HCT116 (cell line): ENCODE measurements around the gene AP1AR. TPM values are rescaled to one million over a fixed set of nuclear protein-coding genes. Genes with fewer than 3 reads are reported as not detected.

ENCODE experiments used
- ATAC-seq: fragments of 200-7000 bp; cut with Tn5 transposase; 2 replicates; pipeline ENCODE4 v1.9.1; 2020; ENCODE audit warnings: mild to moderate bottlenecking, moderate library complexity
- BruUV-seq: library from RNA; stranded (reverse); fragments of 400-500 nt; replicated peaks from 2 replicates; lab custom pipeline; 2021; lab: Mats Ljungman, UMichigan
- CTCF ChIA-PET: fragments of 300-600 bp; sonication (Branson Sonifier 250); formaldehyde crosslinking; loops from one replicate; lab custom pipeline; 2021; ENCODE audit warnings: antibody characterized with exemption; lab: Charles Lee
- POLR2A ChIA-PET: fragments of 300-600, 350-600 bp; sonication (Branson Sonifier 250); formaldehyde crosslinking; loops from one replicate; lab custom pipeline; 2021; ENCODE audit warnings: antibody characterized with exemption; lab: Charles Lee
- RAD21 ChIA-PET, 2 experiments: fragments of 300-600 bp; sonication (Branson Sonifier 250); formaldehyde crosslinking; loops; one replicate each; lab custom pipeline; 2023; ENCODE audit warnings: low total read pairs in 2 of 2; ENCODE audit not compliant: uncharacterized antibody in 2 of 2, unreplicated experiment in 2 of 2, low non-redundant PET in 1 of 2; lab: Charles Lee
- DNase-seq: peaks from one replicate; pipeline ENCODE4 v3.0.0-alpha.2; 2010; ENCODE audit warnings: low read depth, low spot score
- H2AFZ ChIP-seq: fragments of 200-600 bp; shearing (Covaris generic), sonication (generic); 2 replicates; pipeline ENCODE4 v1.6.1; 2017; ENCODE audit warnings: low read depth, mixed run types, mixed read lengths, antibody characterized with exemption, low read length; ENCODE audit not compliant: poor library complexity, severe bottlenecking
- H3K27ac ChIP-seq: 2 replicates; pipeline ENCODE4 v1.5.1; 2012; ENCODE audit warnings: low read depth, low read length
- H3K27me3 ChIP-seq: fragments of 200-600 bp; sonication (generic); 2 replicates; pipeline ENCODE4 v1.6.1; 2016; ENCODE audit warnings: mixed run types, low read length, mixed read lengths; ENCODE audit not compliant: insufficient read depth
- H3K36me3 ChIP-seq, 2 experiments: fragments of 200-500 bp in 1 of 2; fragments of 200-600 bp in 1 of 2; sonication (Bioruptor generic) in 1 of 2; sonication (generic) in 1 of 2; 2 replicates each; pipeline versions ENCODE4 v1.5.1 to v1.6.1; 2014 to 2016; ENCODE audit warnings: low read length in 2 of 2, inconsistent platforms in 1 of 2, mixed read lengths in 1 of 2, mixed run types in 1 of 2; ENCODE audit not compliant: insufficient read depth in 2 of 2, control insufficient read depth in 1 of 2
- H3K4me1 ChIP-seq, 2 experiments: fragments of 200-600 bp in 1 of 2; sonication (generic) in 1 of 2; 2 replicates each; pipeline versions ENCODE4 v1.5.1 to v1.6.1; 2012 to 2017; ENCODE audit warnings: low read length in 2 of 2, inconsistent platforms in 1 of 2, mild to moderate bottlenecking in 1 of 2, mixed read lengths in 1 of 2, mixed run types in 1 of 2, moderate library complexity in 1 of 2; ENCODE audit not compliant: insufficient read depth in 2 of 2, control insufficient read depth in 1 of 2
- H3K4me2 ChIP-seq: fragments of 200-600 bp; sonication (generic); 2 replicates; pipeline ENCODE4 v1.6.1; 2017; ENCODE audit warnings: mixed run types, low read length, mixed read lengths
- H3K4me3 ChIP-seq, 2 experiments: fragments of 200-600 bp in 1 of 2; sonication (generic) in 1 of 2; replicated peaks in 1 of 2; 2 replicates each; pipeline ENCODE4 v1.5.1; 2011 to 2016; ENCODE audit warnings: low read length in 2 of 2, control low read depth in 1 of 2, low read depth in 1 of 2, mild to moderate bottlenecking in 1 of 2, mixed read lengths in 1 of 2, mixed run types in 1 of 2
- H3K79me2 ChIP-seq: fragments of 200-600 bp; sonication (generic); 2 replicates; pipeline ENCODE4 v1.6.1; 2017; ENCODE audit warnings: mild to moderate bottlenecking, mixed run types, low read length, moderate library complexity, mixed read lengths; ENCODE audit not compliant: insufficient read depth
- H3K9ac ChIP-seq: fragments of 200-600 bp; sonication (generic); 2 replicates; pipeline ENCODE4 v1.6.1; 2016; ENCODE audit warnings: low read length, mixed read lengths
- H3K9me2 ChIP-seq: fragments of 200-600 bp; sonication (generic), shearing (Covaris generic); 2 replicates; pipeline ENCODE4 v1.6.1; 2017; ENCODE audit warnings: mixed run types, mild to moderate bottlenecking, moderate library complexity; ENCODE audit not compliant: insufficient read depth
- H3K9me3 ChIP-seq, 2 experiments: fragments of 200-500 bp in 1 of 2; fragments of 200-600 bp in 1 of 2; sonication (Bioruptor generic) in 1 of 2; sonication (generic) in 1 of 2; 2 replicates each; pipeline ENCODE4 v1.6.1; 2014 to 2017; ENCODE audit warnings: low read length in 2 of 2, mixed read lengths in 2 of 2, inconsistent platforms in 1 of 2, low read depth in 1 of 2, mild to moderate bottlenecking in 1 of 2, mixed run types in 1 of 2, moderate library complexity in 1 of 2; ENCODE audit not compliant: control insufficient read depth in 1 of 2, insufficient read depth in 1 of 2
- H4K20me1 ChIP-seq: fragments of 200-600 bp; sonication (generic), shearing (Covaris generic); 2 replicates; pipeline ENCODE4 v1.6.1; 2017; ENCODE audit warnings: mixed run types, mild to moderate bottlenecking, moderate library complexity; ENCODE audit not compliant: insufficient read depth
- CBX3 ChIP-seq: IDR thresholded peaks from 2 replicates; pipeline ENCODE4 v1.6.1; 2012; ENCODE audit warnings: low read depth
- CTCF ChIP-seq, 3 experiments: fragments of 200-600 bp in 1 of 3; sonication (generic) in 1 of 3; IDR thresholded peaks in 2 of 3; conservative IDR thresholded peaks in 1 of 3; 2 replicates each; pipeline ENCODE4 v1.5.1; 2012 to 2017; ENCODE audit warnings: low read depth in 2 of 3, low read length in 2 of 3, antibody characterized with exemption in 1 of 3, borderline replicate concordance in 1 of 3, control low read depth in 1 of 3, mild to moderate bottlenecking in 1 of 3, mixed read lengths in 1 of 3, mixed run types in 1 of 3, moderate library complexity in 1 of 3; ENCODE audit not compliant: insufficient read depth in 1 of 3
- EZH2 ChIP-seq: fragments of 200-600 bp; sonication (generic); IDR thresholded peaks from 2 replicates; pipeline ENCODE4 v1.6.1; 2017; ENCODE audit warnings: antibody characterized with exemption, mixed run types
- JUND ChIP-seq: IDR thresholded peaks from 2 replicates; pipeline ENCODE4 v1.6.1; 2012
- RAD21 ChIP-seq: IDR thresholded peaks from 2 replicates; pipeline ENCODE4 v1.6.1; 2012; ENCODE audit warnings: low read depth, mild to moderate bottlenecking
- TCF7L2 ChIP-seq: IDR thresholded peaks from 2 replicates; pipeline ENCODE4 v1.7.0; 2011; ENCODE audit warnings: borderline replicate concordance, inconsistent platforms; ENCODE audit not compliant: insufficient read depth, insufficient read length; ENCODE audit errors: extremely low read depth
- YY1 ChIP-seq: IDR thresholded peaks from 2 replicates; pipeline ENCODE4 v1.6.1; 2011; ENCODE audit warnings: low read length, low read depth, moderate library complexity, mild to moderate bottlenecking; ENCODE audit not compliant: insufficient replicate concordance; ENCODE audit errors: extremely low read depth
- intact Hi-C: fragments of 100-400 bp; cut with micrococcal nuclease; formaldehyde crosslinking; loops from 2 replicates; pipeline ENCODE4 v1.10.0; 2022
- total RNA-seq: library from RNA; stranded (reverse); gene quantifications from one replicate; pipeline ENCODE4 v1.2.1, GENCODE V29; 2021; ENCODE audit not compliant: unreplicated experiment
- TF ChIP-seq, protein P1 (sequence below): IDR thresholded peaks from 2 replicates; pipeline ENCODE4 v1.6.1; 2012; ENCODE audit warnings: low read depth
- TF ChIP-seq, protein P2 (sequence below): IDR thresholded peaks from 2 replicates; pipeline ENCODE4 v1.6.1; 2012
- TF ChIP-seq, protein P3 (sequence below): IDR thresholded peaks from 2 replicates; pipeline ENCODE4 v1.6.1; 2012

Gene AP1AR
- total RNA-seq, 1 experiment from 2014 or later: 56.7 TPM

DNA sequence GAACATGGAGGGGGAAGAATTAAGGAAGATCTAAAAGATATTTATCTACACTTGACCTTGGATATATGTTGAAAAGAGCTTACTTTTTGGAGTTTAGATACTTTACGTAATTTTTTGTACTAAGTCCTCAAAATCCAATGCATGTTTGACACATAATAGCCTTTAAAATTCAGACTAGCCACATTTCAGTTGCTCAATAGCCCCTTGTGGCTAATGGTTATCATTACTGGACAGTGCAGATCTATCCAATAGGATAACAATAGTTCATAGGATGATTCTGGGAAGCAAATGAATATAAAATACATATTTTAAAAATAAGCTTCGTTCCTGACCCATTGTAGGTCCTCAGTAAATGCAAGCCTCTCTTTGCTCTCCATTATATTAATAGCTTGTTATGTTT lies 13.8 kb downstream of the AP1AR start:
- no peaks in the 10 kb centered on the region for H4K20me1 ChIP-seq
- H3K9me2 ChIP-seq: no peaks in the 10 kb centered on the region
- no peaks in the 10 kb centered on the region for H3K36me3 ChIP-seq
- intact Hi-C loops: no loop called here
- TF ChIP-seq JUND (no peak), CTCF (IDR thresholded peaks at IDR 0.05 in 2 of 3, conservative IDR thresholded peaks at IDR 0.05 in 1 of 3; ENCODE audit: borderline replicate concordance in 1 of 3, insufficient read depth in 1 of 3, low read depth in 2 of 3, low read length in 2 of 3) (peak in 1 of 3 experiments; percentile 26; a peak in 1 of 6 replicates)
- H3K4me3 ChIP-seq: no peak overlapping the region
- H3K27me3 ChIP-seq: no peaks in the 10 kb centered on the region
- ChIA-PET CTCF (interaction anchor here (0.7 kb wide), 1 partner anchor 279 kb away, joined by 3 read pairs; no protein-coding TSS in a partner anchor), POLR2A (interaction anchor here (1.2 kb wide), 1 partner anchor 13 kb away, joined by 3 read pairs; no protein-coding TSS in a partner anchor), RAD21 (no interaction called here)
- peaks cover 89% of the 10 kb centered on the region for H3K79me2 ChIP-seq
- no TSS peak for BruUV-seq
- H3K4me2 ChIP-seq: no peak overlapping the region
- no peak overlapping the region for H3K9ac ChIP-seq
- no peaks in the 10 kb centered on the region for H3K9me3 ChIP-seq
- DNase-seq (no peak), ATAC-seq (peak; percentile 44; the same call in 1 of the 2 replicates)
- no peak overlapping the region for H2AFZ ChIP-seq
- no peak overlapping the region for H3K27ac ChIP-seq
- H3K4me1 ChIP-seq: no peaks in the 10 kb centered on the region

GRCh38 chr4:112247021-112247420 lies 15.4 kb downstream of the AP1AR start:
- H3K9ac ChIP-seq: no peak overlapping the region
- BruUV-seq: no TSS peak
- ChIA-PET POLR2A (no interaction called here), CTCF (no interaction called here), RAD21 (no interaction called here)
- H4K20me1 ChIP-seq: no peaks in the 10 kb centered on the region; the same call in 1 of the 2 replicates
- no peaks in the 10 kb centered on the region for H3K9me3 ChIP-seq
- no peak overlapping the region for H2AFZ ChIP-seq
- ATAC-seq (no peak), DNase-seq (no peak)
- no peaks in the 10 kb centered on the region for H3K4me1 ChIP-seq
- H3K4me3 ChIP-seq: no peak overlapping the region
- no peaks in the 10 kb centered on the region for H3K9me2 ChIP-seq
- H3K4me2 ChIP-seq: no peak overlapping the region
- H3K27me3 ChIP-seq: no peaks in the 10 kb centered on the region
- H3K79me2 ChIP-seq: peaks cover 88% of the 10 kb centered on the region
- intact Hi-C loops: no loop called here
- H3K36me3 ChIP-seq: no peaks in the 10 kb centered on the region
- no peak overlapping the region for H3K27ac ChIP-seq
- TF ChIP-seq, protein P1, sequence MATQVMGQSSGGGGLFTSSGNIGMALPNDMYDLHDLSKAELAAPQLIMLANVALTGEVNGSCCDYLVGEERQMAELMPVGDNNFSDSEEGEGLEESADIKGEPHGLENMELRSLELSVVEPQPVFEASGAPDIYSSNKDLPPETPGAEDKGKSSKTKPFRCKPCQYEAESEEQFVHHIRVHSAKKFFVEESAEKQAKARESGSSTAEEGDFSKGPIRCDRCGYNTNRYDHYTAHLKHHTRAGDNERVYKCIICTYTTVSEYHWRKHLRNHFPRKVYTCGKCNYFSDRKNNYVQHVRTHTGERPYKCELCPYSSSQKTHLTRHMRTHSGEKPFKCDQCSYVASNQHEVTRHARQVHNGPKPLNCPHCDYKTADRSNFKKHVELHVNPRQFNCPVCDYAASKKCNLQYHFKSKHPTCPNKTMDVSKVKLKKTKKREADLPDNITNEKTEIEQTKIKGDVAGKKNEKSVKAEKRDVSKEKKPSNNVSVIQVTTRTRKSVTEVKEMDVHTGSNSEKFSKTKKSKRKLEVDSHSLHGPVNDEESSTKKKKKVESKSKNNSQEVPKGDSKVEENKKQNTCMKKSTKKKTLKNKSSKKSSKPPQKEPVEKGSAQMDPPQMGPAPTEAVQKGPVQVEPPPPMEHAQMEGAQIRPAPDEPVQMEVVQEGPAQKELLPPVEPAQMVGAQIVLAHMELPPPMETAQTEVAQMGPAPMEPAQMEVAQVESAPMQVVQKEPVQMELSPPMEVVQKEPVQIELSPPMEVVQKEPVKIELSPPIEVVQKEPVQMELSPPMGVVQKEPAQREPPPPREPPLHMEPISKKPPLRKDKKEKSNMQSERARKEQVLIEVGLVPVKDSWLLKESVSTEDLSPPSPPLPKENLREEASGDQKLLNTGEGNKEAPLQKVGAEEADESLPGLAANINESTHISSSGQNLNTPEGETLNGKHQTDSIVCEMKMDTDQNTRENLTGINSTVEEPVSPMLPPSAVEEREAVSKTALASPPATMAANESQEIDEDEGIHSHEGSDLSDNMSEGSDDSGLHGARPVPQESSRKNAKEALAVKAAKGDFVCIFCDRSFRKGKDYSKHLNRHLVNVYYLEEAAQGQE: no peak
- TF ChIP-seq YY1 (no peak), TCF7L2 (no peak), CBX3 (no peak), EZH2 (no peak), RAD21 (no peak), CTCF (IDR thresholded peaks at IDR 0.05 in 2 of 3, conservative IDR thresholded peaks at IDR 0.05 in 1 of 3; ENCODE audit: borderline replicate concordance in 1 of 3, insufficient read depth in 1 of 3, low read depth in 2 of 3, low read length in 2 of 3) (no peak)
- TF ChIP-seq, protein P2, sequence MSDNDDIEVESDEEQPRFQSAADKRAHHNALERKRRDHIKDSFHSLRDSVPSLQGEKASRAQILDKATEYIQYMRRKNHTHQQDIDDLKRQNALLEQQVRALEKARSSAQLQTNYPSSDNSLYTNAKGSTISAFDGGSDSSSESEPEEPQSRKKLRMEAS: no peak
- TF ChIP-seq, protein P3, sequence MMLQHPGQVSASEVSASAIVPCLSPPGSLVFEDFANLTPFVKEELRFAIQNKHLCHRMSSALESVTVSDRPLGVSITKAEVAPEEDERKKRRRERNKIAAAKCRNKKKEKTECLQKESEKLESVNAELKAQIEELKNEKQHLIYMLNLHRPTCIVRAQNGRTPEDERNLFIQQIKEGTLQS: no peak
